Fibroblast of mammary gland (primary cell): ENCODE results near the gene USP3.

ENCODE experiments used
- DNase-seq: peaks from one replicate; pipeline ENCODE4 v3.0.0-alpha.2; 2010; ENCODE audit warnings: low read depth
- H3K4me3 ChIP-seq: 2 replicates; pipeline ENCODE4 v1.5.1; 2011; ENCODE audit warnings: low read depth, mild to moderate bottlenecking, low read length, moderate library complexity; ENCODE audit not compliant: control insufficient read depth
- TF ChIP-seq, protein P1 (sequence below): conservative IDR thresholded peaks from 2 replicates; pipeline ENCODE4 v1.5.1; 2011; ENCODE audit warnings: low read depth, low read length, inconsistent platforms; ENCODE audit not compliant: control insufficient read depth, insufficient read depth

USP3 gene, protein sequence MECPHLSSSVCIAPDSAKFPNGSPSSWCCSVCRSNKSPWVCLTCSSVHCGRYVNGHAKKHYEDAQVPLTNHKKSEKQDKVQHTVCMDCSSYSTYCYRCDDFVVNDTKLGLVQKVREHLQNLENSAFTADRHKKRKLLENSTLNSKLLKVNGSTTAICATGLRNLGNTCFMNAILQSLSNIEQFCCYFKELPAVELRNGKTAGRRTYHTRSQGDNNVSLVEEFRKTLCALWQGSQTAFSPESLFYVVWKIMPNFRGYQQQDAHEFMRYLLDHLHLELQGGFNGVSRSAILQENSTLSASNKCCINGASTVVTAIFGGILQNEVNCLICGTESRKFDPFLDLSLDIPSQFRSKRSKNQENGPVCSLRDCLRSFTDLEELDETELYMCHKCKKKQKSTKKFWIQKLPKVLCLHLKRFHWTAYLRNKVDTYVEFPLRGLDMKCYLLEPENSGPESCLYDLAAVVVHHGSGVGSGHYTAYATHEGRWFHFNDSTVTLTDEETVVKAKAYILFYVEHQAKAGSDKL

DNA sequence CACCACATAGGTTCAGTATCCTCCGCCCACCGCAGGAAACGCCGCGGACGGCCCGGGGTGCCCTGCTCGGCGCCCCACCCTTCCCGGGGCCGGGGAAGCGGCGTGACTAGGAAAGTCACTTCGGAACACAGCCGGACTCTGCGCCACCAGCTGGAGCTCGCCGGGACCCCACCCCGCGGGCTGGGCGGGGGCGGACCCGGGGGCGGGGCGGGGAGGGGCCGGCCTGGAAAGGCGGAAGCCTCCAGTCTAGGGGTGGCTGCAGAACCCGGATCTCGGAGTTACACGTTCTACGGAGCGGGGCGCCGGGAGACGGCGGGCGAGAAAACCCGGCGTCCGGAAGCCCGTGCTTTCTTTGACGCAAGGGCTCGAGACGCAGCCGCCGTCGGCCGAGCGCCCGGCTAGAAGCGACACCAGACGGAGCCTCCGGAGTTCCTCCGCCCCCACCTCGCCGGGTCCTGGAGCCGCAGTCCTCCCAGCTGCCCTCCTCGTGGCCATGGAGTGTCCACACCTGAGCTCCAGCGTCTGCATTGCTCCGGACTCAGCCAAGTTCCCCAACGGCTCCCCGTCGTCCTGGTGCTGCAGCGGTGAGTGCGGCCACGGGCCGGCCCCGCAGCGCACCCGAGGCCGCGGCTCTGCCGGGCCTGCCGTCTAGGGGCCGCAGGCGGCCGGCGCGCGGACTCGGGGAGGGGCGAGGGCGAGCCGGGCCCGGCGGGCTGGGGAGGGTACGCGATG is at the start of gene USP3:
USP3 (plus strand) TSS at position 347 of the 732 bp plus-strand sequence; CDS start at position 494, 147 bp downstream.
- H3K4me3 ChIP-seq: peak within 1 kb of the TSS; percentile 86
- TF ChIP-seq, protein P1, sequence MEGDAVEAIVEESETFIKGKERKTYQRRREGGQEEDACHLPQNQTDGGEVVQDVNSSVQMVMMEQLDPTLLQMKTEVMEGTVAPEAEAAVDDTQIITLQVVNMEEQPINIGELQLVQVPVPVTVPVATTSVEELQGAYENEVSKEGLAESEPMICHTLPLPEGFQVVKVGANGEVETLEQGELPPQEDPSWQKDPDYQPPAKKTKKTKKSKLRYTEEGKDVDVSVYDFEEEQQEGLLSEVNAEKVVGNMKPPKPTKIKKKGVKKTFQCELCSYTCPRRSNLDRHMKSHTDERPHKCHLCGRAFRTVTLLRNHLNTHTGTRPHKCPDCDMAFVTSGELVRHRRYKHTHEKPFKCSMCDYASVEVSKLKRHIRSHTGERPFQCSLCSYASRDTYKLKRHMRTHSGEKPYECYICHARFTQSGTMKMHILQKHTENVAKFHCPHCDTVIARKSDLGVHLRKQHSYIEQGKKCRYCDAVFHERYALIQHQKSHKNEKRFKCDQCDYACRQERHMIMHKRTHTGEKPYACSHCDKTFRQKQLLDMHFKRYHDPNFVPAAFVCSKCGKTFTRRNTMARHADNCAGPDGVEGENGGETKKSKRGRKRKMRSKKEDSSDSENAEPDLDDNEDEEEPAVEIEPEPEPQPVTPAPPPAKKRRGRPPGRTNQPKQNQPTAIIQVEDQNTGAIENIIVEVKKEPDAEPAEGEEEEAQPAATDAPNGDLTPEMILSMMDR: no peak
- peak; percentile 93 for DNase-seq

DNA sequence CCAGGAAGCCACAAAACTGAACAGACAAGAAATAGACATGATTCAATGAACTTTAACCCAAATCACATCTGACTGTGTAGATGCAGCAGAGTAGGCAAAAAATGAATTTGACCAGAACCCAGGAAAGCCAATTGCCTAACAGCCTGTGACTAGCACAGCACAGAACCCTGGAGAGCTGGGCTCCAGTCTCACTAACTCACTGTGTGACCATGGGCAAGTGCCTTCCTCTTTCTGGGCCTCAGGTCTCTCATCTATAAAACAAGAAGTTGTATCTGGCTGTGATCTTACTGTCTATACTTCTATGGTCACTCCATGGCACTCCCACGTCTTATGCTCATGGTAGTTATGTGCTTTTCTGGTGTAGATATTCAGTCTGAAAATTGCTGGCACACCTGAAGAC is 48.1 kb upstream of the USP3 start:
- TF ChIP-seq, protein P1: no peak
- no peak for DNase-seq
- H3K4me3 ChIP-seq: no peak overlapping the region

DNA sequence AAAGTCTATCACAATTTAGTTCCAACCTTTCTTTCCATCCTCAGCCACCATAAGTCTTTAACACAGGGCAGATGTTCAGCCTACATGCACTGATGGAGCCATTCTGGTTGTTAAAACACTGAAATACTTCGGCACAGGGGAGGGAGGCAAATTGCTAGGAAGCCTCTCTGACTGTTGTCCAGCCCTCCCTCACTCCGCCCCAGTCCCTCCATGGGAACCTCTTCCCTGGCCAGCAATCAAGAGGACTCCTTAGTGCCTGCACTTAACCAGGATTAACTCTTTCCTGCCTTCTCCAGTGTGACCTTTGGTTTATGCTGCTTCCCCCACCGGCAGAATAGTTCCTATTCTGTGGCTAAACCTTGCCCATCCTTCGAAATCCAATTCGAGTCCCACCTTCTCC is 47.0 kb upstream of the USP3 start:
- no peak overlapping the region for H3K4me3 ChIP-seq
- TF ChIP-seq, protein P1: no peak
- no peak for DNase-seq

DNA sequence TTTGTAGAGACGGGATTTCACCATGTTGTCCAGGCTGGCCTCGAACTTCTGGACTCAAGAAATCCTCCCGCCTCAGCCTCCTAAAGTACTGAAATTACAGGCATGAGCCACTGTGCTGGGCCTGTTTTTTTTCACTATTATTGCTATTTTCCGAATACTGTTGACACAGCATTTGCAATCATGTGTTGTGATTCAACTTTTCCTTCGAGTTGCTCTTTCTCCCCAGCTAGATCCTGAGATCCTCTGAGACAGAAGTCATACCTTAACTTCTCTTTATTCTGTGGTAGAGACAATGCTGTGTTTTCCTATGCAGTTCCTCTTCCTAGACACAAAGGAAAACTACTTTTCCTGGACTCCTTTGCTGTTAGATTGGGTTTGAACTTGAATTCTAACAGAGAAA is 46.4 kb upstream of the USP3 start:
- TF ChIP-seq, protein P1: no peak
- no peak overlapping the region for H3K4me3 ChIP-seq
- DNase-seq: no peak

DNA sequence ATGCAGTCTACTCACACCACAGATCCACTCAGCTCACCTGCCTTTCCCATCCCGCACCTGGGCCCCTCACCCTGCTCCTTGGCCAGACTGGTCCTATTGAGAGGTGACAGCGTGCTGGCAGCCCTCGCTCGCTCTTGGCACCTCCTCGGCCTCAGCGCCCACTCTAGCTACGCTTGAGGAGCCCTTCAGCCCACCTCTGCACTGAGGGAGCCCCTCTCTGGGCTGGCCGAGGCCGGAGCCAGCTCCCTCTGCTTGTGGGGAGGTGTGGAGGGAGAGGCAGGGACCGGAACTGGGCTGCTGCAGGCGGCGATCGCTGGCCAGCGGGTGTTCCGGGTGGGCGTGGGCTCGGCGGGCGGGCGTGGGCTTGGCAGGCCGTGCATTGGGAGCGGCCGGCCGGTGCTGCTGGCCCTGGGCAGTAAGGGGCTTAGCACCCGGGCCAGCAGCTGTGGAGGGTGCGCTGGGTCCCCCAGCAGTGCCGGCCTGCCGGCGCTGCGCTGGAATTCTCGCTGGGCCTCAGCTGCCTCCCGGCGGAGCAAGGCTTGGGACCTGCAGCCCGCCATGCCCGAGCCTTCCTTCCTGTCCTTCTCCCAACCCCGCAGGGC is 45.5 kb upstream of the USP3 start:
- no peak for DNase-seq
- H3K4me3 ChIP-seq: no peak overlapping the region
- TF ChIP-seq, protein P1: no peak
